Tibial artery (tissue), 4 donors: ENCODE results near the gene KCNC3.

Source experiments
- DNase-seq, 2 donors: peaks; one replicate each; pipeline ENCODE4 v3.0.0-alpha.2; 2019
- H3K27ac ChIP-seq, 2 donors: fragments of 200-600 bp; sonication (generic) in 1 of 2; 1 replicate in 1 of 2; 2 replicates in 1 of 2; pipeline ENCODE4 v1.5.1; 2018 to 2019; ENCODE audit warnings: mild to moderate bottlenecking in 1 of 2
- H3K27me3 ChIP-seq, 2 donors: fragments of 200-600 bp; sonication (generic) in 1 of 2; one replicate each; pipeline versions ENCODE4 v1.5.1 to v1.6.0; 2016 to 2019
- H3K36me3 ChIP-seq, 3 donors: fragments of 200-600 bp; sonication (generic) in 2 of 3; one replicate each; pipeline ENCODE4 v1.5.1; 2016 to 2019; ENCODE audit warnings: mild to moderate bottlenecking in 2 of 3
- H3K4me1 ChIP-seq, 4 donors: fragments of 200-600 bp; sonication (generic) in 2 of 4; 1 replicate in 3 of 4; 2 replicates in 1 of 4; pipeline ENCODE4 v1.5.1; 2016 to 2019
- H3K4me3 ChIP-seq, 2 donors: fragments of 200-600 bp; sonication (generic) in 1 of 2; 1 replicate in 1 of 2; 2 replicates in 1 of 2; pipeline ENCODE4 v1.5.1; 2018 to 2019; ENCODE audit warnings: mild to moderate bottlenecking in 2 of 2
- H3K9me3 ChIP-seq, 3 donors: fragments of 200-600 bp; sonication (generic) in 1 of 3; one replicate each; pipeline ENCODE4 v1.5.1; 2016 to 2019
- intact Hi-C: fragments of 100-400 bp; cut with DNase I; formaldehyde crosslinking; loops from one replicate; pipeline ENCODE4 v1.15.0; 2023; ENCODE audit warnings: low total_unique reads
- TF ChIP-seq, protein P1 (sequence below), 2 experiments: fragments of 200-600 bp in 1 of 2; fragments of 450-650 bp in 1 of 2; IDR thresholded peaks; one replicate each; pipeline ENCODE4 v1.5.1; 2017 to 2019; ENCODE audit warnings: antibody characterized with exemption in 2 of 2, mild to moderate bottlenecking in 1 of 2, moderate library complexity in 1 of 2

KCNC3 gene

DNA sequence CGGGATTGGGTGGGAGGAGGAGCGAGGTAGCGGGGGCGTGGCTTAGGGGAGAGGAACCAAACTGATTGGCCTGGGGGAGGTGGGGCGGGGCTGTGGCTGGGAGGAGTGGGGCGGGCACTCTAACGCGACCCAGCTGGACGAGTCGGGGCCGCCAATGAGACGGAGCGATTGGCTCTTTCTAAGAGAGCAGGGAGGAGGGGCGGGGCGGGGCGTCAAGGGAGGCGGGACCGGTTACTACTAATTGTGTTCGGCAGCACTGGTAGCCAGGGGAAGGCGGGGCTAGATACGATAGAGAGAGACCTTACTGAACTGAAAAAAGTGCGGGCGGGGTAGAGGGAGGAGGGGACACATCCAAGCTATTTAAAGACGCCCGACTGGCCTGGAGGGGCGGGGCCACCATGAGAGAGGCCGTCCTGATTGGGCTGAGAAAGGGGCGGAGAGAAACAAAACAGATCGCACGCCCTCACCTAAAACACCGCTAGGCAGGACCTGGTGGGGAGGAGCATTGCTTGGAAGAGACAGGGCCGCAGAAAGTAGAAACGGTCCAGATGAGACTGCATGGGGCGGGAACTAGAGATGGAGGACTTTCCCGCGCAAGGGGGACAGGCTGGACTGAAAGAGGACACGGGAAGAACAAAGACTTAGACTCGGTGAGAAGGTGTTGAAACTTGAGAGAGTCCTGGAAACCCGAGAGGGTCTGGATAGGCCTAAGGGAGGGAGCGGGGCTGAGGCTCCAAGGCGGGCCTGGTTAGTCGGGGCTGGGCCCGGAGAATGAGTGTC, at the start of gene KCNC3:
Gene KCNC3 (minus strand): TSS at position 232 of the 780 bp plus-strand sequence. CDS start 295 bp downstream, outside the sequence.
- intact Hi-C loops, result no loop called here
- no peak within 1 kb of the TSS for H3K27ac ChIP-seq
- no peaks in the 10 kb centered on the region for H3K9me3 ChIP-seq
- H3K36me3 ChIP-seq, result no peaks in the 10 kb centered on the region
- H3K4me1 ChIP-seq, result peaks cover 0 to 52% (median 34%) of the 10 kb centered on the region in 4 donors
- TF ChIP-seq, protein P1, sequence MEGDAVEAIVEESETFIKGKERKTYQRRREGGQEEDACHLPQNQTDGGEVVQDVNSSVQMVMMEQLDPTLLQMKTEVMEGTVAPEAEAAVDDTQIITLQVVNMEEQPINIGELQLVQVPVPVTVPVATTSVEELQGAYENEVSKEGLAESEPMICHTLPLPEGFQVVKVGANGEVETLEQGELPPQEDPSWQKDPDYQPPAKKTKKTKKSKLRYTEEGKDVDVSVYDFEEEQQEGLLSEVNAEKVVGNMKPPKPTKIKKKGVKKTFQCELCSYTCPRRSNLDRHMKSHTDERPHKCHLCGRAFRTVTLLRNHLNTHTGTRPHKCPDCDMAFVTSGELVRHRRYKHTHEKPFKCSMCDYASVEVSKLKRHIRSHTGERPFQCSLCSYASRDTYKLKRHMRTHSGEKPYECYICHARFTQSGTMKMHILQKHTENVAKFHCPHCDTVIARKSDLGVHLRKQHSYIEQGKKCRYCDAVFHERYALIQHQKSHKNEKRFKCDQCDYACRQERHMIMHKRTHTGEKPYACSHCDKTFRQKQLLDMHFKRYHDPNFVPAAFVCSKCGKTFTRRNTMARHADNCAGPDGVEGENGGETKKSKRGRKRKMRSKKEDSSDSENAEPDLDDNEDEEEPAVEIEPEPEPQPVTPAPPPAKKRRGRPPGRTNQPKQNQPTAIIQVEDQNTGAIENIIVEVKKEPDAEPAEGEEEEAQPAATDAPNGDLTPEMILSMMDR (IDR thresholded peaks at IDR 0.05), result no peak
- peaks cover 7 to 83% of the 10 kb centered on the region in 2 donors for H3K27me3 ChIP-seq
- peak; percentile 96 for DNase-seq
- peak within 1 kb of the TSS; percentile 14 to 39 for H3K4me3 ChIP-seq

DNA sequence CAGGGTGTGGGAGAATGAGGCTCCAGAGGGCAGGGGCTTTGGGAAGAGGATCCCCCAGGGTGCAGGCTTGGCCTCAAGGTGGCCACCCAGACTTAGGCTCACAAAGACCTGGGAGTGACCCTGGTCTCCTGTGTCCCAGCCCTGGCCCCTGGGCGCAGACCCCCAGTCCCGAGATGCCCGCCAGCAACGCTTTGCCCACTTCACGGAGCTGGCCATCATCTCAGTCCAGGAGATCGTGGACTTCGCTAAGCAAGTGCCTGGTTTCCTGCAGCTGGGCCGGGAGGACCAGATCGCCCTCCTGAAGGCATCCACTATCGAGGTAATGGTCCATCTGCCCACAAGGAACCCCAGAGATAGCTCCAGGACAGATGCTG, 49.7 kb upstream of the KCNC3 start:
- Histone ChIP-seq H3K9me3 (no peaks in the 10 kb centered on the region), H3K4me3 (no peak overlapping the region), H3K4me1 (peaks cover 0 to 16% (median 11%) of the 10 kb centered on the region in 4 donors), H3K27ac (no peak overlapping the region), H3K27me3 (no peaks in the 10 kb centered on the region), H3K36me3 (peaks cover 49 to 57% (median 55%) of the 10 kb centered on the region in 3 donors)
- intact Hi-C loops, result no loop called here
- no peak for DNase-seq
- TF ChIP-seq, protein P1 (IDR thresholded peaks at IDR 0.05), result no peak

DNA sequence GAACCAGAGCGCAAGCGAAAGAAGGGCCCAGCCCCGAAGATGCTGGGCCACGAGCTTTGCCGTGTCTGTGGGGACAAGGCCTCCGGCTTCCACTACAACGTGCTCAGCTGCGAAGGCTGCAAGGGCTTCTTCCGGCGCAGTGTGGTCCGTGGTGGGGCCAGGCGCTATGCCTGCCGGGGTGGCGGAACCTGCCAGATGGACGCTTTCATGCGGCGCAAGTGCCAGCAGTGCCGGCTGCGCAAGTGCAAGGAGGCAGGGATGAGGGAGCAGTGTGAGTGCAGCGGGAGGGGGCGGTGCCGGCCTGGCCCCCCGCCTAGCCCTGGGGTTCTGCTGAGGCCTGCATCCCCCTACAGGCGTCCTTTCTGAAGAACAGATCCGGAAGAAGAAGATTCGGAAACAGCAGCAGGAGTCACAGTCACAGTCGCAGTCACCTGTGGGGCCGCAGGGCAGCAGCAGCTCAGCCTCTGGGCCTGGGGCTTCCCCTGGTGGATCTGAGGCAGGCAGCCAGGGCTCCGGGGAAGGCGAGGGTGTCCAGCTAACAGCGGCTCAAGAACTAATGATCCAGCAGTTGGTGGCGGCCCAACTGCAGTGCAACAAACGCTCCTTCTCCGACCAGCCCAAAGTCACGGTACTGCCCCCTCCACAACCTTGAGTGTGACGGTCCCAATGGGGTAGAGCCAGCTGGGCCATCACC, 49.1 kb upstream of the KCNC3 start:
- no peaks in the 10 kb centered on the region for H3K9me3 ChIP-seq
- peak in 1 of 2 donors; percentile 58 for DNase-seq
- peaks cover 49 to 57% (median 55%) of the 10 kb centered on the region in 3 donors for H3K36me3 ChIP-seq
- no peak overlapping the region for H3K27ac ChIP-seq
- TF ChIP-seq, protein P1 (IDR thresholded peaks at IDR 0.05), result no peak
- no peaks in the 10 kb centered on the region for H3K27me3 ChIP-seq
- no peak overlapping the region for H3K4me3 ChIP-seq
- intact Hi-C loops, result no loop called here
- peaks cover 0 to 13% (median 6%) of the 10 kb centered on the region in 4 donors for H3K4me1 ChIP-seq

DNA sequence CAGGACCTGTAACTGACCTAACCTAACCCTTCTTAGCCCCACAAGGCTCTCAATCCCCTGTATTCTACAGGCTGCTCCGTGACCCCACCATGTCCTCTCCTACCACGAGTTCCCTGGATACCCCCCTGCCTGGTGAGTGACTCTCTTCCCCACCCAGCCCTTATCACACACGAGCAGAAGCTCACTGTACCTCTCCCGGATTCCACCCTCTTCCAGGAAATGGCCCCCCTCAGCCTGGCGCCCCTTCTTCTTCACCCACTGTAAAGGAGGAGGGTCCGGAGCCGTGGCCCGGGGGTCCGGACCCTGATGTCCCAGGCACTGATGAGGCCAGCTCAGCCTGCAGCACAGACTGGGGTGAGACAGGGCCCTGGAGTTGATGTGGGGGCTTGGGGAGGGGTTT, 48.3 kb upstream of the KCNC3 start:
- no peak for DNase-seq
- Histone ChIP-seq H3K27me3 (no peaks in the 10 kb centered on the region), H3K9me3 (no peaks in the 10 kb centered on the region), H3K4me3 (no peak overlapping the region), H3K4me1 (peaks cover 0 to 11% (median 5%) of the 10 kb centered on the region in 4 donors), H3K27ac (peak overlapping the region; percentile 92 to 100), H3K36me3 (peaks cover 48 to 54% (median 52%) of the 10 kb centered on the region in 3 donors)
- intact Hi-C loops, result no loop called here
- TF ChIP-seq, protein P1 (IDR thresholded peaks at IDR 0.05), result no peak

DNA sequence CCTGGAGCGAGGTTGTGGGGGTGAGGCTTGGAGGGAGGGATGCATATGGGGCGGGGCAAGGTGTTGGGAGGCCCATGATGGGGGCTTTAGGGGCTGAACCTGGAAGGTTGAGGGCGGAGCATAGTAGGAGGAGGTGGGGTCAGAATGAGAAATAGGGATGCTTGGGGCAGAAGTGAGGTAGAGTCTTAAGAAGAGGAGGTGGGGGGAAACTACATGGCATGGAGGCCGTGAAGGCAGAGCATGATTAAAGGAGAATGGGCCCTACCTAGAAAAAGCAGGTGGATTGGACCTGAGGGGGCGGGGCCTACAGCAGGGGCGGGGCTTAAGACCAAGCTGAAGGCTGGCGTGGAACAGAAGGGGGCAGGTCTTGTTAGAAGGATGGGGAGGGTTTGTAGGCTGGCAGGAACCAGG, 47.9 kb upstream of the KCNC3 start:
- peak overlapping the region; percentile 92 to 100 for H3K27ac ChIP-seq
- H3K4me3 ChIP-seq, result peak overlapping the region; percentile 66 to 97
- intact Hi-C loops, result no loop called here
- no peaks in the 10 kb centered on the region for H3K27me3 ChIP-seq
- TF ChIP-seq, protein P1 (IDR thresholded peaks at IDR 0.05), result no peak
- peak in 1 of 2 donors; percentile 69 for DNase-seq
- H3K4me1 ChIP-seq, result peaks cover 0 to 11% (median 5%) of the 10 kb centered on the region in 4 donors
- peaks cover 44 to 49% (median 48%) of the 10 kb centered on the region in 3 donors for H3K36me3 ChIP-seq
- no peaks in the 10 kb centered on the region for H3K9me3 ChIP-seq
